ENCODE measurements around the gene THADA.

The THADA gene

GRCh38 chr2:43323857-43324256 lies 272.0 kb downstream of the THADA start:
- DNase-seq (ENCODE audit: low read depth) = no peak

- no peak for DNase-seq (ENCODE audit: low read depth)
Observed at GRCh38 chr2:43321446-43321845, 274.4 kb downstream of the THADA start.

- no peak for DNase-seq (ENCODE audit: low read depth)
Observed at GRCh38 chr2:43319541-43319940, 276.3 kb downstream of the THADA start.

DNA sequence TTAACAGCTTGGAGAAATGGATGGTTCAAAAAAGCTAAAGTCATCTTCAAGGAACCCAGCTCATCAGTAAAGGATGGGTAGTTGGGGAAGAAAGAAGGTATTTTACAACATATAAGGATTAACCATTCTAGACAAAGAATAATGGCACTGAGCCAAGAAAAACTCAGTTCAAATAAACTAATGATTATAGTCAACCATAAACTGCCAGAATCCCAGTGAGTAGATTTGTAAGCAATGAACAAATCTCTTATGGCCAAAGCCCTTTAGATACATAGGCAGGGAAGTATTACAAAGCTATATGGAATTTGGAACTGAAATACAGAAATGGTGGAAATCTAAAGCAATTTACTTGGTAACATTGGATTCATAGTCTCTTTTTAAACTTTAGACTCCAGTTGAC lies 277.0 kb downstream of the THADA start:
- DNase-seq (ENCODE audit: low read depth) = no peak

- no peak for DNase-seq (ENCODE audit: low read depth)
Observed at GRCh38 chr2:43317680-43318079, 278.2 kb downstream of the THADA start.

DNA sequence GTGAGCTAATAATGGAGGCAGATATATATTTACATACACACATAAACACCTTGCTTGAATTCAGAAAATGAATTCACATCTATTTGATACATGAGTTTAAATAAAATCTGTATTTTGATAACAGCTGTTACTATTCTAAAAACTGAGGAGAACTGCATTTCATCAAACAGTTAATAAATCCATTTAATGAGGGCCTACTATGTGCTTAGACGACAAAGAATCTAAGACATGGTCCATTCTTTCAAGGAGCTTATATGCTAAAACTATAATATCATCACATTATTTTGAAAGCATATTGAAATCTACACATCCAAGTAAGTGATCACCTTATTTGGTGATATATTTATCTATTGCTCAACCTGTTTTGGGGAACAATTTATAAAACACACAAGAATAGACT lies 278.6 kb downstream of the THADA start:
- DNase-seq (ENCODE audit: low read depth) = no peak

DNA sequence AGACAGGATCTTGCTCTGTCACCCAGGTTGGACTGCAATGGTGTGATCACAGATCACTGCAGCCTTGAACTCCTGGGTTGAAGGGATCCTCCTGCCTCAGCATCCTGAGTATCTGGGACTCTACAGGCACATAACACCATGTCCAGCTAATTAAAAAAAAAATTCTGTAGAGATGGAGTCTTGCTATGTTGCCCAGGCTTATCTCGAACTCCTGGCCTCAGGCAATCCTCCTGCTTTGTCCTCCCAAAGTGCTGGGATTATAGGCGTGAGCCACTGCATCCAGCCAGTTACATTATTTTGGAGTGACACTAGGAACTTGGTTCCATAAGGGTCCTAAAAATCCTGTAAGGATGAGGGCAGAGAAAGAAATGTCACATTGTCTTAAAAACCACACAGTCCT lies 280.4 kb downstream of the THADA start:
- no peak for DNase-seq (ENCODE audit: low read depth)

- no peak for DNase-seq (ENCODE audit: low read depth)
Observed at GRCh38 chr2:43314299-43314927, 281.4 kb downstream of the THADA start.

- no peak for DNase-seq (ENCODE audit: low read depth)
Observed at GRCh38 chr2:43313642-43314017, 282.2 kb downstream of the THADA start.

GRCh38 chr2:43312755-43313641 lies 282.8 kb downstream of the THADA start:
- no peak for DNase-seq (ENCODE audit: low read depth)

DNA sequence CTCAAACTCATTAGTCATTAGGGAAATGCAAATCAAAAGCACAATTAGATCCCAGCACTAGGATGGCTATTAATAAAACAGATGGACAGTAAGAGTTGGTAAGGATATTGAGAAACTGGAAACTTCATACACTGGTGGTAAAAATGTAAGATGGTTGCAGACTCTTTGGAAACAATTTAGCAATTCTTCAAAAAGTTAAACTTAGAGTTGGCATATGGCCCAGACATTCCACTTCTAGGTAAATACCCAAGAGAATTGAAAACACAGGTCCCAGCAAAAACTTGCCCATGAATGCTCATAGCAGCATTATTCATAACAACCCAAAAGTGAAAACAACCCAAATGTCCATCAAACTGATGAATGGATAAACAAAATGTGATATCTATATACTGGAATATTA lies 284.6 kb downstream of the THADA start:
- peak; percentile 20 for DNase-seq (ENCODE audit: low read depth)

DNA sequence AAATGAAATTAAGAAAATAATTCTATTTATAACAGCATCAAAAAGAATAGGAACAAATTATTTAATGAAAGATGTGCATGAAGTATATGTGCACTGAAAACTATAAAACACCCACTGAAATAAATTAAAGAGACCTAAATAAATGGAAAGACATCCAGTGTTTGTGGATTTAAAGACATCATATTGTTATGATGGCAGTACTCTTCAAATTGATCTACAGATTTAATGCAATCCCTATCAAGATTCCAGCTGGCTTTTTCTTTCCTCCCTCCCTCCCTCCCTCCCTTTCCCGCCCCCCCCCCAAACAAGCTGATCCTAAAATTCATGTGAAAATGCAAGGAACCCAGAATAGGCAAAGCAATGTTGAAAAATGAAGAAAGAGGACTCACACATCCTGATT lies 285.9 kb downstream of the THADA start:
- DNase-seq (ENCODE audit: low read depth) = no peak

DNA sequence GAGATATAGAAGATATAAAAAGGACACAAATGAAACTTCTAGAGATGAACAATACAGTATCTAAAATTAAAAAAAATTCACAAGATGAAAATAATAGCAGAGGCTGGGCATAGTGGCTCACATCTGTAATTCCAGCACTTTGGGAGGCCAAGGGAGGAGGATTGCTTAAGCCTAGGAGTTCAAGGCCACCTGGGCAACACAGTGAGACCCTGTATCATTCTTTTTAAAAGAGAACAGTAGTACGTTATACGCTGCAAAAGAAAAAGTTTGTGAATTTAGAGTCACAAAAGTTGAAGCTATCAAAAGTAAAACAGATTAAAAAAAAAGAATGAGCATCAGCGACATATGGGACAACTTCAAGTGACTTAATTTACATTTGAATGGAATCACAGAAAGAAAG lies 287.9 kb downstream of the THADA start:
- no peak for DNase-seq (ENCODE audit: low read depth)

- DNase-seq (ENCODE audit: low read depth) = no peak
Observed at GRCh38 chr2:43307046-43307445, 288.8 kb downstream of the THADA start.

DNA sequence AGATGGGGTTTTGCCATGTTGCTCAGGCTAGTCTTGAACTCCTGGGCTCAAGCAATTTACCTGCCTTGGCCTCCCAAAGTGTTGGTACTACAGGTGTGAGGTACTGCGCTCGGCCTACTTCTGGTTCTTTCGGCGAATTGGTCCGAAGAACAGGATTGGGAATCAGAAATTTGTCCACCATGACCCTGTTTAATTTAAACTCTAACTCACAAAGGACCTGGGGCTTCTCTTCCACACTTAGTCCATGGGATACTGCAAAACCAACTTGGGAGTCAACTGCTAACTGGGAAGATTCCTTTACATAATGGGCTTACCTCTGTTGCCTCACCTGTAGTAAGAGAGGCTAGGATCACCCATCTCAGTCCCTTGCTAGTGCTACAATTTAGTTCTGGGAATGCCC lies 289.6 kb downstream of the THADA start:
- no peak for DNase-seq (ENCODE audit: low read depth)

DNA sequence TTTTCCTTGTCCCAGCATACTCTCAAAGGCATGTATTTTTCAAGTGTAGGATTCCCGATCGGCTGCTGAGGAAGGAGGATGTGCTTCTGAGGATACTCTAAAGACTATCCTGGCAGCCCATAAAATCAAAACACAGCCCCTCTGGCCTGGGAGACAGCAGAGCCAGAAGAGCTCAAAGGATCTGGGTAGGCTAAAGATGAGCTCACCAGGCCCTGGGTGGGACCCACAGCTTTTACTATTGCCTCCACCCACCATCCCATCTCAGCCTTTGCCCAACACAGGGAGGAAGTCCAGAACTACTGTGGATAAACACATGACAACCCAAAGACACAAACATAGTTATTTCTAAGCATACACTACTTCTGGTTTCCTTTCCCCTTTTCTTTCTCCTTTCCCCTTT lies 290.3 kb downstream of the THADA start:
- DNase-seq (ENCODE audit: low read depth) = no peak

- no peak for DNase-seq (ENCODE audit: low read depth)
Observed at GRCh38 chr2:43305012-43305411, 290.8 kb downstream of the THADA start.

GRCh38 chr2:43303889-43304288 lies 291.9 kb downstream of the THADA start:
- no peak for DNase-seq (ENCODE audit: low read depth)

DNA sequence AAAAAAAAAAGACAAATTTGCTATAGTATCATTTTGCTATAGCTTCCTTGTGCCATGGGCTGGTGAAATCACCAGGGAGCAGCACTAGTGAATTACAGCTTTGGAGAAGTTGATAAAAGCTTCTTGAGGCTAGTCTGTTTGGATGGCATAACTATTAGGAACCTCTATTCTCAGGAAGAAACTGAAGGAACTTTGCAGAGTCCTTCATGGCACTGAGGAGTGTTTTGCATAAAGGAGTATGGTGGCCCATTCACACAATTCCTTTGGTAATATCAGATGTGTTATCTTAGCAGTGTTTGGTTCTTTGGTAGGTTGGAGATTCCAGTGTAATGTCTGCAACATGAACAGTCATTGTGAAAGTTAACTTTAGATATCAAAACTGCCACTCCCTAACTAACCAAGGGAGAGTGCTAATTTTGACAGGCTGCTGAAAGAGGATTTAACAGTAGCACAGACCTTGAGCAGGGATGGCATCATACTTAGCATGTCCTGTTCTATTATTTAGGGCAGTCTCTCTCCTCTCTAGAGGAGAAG lies 292.8 kb downstream of the THADA start:
- no peak for DNase-seq (ENCODE audit: low read depth)

DNA sequence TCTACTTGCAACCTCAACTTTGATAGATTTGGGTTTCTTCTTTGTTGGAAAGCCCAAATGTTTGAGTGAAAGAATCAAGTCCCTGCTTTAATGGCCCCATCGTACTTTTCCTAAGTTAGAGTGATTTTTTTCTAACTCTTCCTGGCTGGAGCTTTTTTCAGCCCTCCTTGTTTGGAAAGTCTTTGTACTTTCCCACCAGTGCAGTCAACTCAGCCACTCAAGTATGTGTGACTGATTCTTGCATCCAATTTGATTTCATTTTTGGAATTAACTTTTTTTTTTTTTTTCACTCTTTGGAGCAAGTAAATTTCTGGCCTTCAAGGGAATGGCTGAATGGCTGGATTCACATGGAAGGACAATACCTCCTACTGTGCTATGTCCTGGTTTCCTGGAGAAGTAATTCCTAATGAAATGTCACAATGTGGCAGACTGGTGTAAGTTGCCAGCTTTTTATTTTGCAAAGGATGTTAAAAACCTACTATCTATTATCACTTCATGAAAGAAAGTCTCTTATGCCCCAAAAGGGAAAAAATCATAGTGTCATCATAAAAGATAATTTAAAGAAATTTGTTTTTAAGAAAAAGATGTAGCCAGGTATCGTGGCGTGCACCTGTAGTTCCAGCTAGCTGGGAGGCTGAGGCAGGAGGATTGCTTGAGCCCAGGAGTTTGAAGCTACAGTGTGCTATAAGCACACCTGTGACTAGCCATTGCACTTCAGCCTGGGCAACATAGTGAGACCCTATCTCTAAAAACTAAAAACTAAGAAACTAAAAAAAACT lies 293.5 kb downstream of the THADA start:
- DNase-seq (ENCODE audit: low read depth) = no peak

DNA sequence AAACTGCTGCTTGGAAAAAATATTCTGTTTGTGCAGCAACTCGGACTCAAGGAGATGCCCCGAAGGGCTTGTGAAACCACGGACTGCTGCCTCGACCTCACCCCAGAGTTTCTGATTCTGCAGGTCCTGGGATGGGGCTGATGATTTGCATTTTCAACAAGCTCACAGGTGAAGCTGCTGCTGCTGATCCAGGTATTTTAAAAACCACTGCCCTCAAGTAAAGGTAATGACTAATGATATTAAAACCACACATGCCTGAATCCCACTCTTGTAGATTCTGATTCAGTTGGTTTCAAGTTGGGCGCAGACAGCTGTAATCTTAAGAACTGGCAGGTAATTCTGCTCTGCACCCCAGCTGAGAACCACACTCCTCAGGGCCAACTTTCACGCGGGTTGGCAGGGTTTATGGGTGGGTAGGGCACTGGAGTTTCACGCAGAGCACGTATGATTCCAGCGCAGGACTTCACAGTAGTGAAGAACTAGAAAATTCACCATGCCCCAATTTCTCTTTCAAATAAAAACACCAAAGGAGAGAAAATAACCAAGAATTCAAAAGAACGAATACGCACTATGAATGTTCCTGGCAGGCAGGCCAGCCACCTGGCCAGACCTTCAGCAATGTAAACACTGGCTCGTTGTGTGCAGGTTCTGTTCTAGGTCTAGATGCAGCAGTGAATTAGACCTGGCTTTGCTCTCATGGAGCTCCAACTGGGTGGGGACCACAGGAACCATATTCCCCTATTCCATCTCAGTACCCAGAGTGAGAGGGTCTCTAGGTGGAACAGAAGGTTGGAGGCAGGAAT lies 294.9 kb downstream of the THADA start:
- DNase-seq (ENCODE audit: low read depth) = no peak

DNA sequence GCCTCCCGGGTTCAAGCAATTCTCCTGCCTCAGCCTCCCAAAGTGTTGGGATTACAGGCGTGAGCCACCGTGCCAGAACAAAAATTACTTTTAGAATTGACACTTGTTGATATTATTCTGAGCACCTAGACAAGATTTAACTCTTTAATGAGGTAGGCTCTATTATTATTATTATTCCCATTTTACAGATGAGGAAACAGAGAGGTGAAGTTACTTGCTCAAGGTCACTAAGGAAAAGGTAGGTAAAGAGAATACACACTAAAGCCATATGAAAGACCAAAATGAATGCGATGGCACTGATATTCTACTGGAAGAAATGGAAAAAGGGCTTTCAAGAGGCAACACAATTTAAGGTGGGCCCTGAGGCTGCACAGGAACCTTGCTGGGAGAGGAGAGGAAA lies 295.6 kb downstream of the THADA start:
- DNase-seq (ENCODE audit: low read depth) = no peak
